Measurements from ENCODE around the gene TREML1.

DNA sequence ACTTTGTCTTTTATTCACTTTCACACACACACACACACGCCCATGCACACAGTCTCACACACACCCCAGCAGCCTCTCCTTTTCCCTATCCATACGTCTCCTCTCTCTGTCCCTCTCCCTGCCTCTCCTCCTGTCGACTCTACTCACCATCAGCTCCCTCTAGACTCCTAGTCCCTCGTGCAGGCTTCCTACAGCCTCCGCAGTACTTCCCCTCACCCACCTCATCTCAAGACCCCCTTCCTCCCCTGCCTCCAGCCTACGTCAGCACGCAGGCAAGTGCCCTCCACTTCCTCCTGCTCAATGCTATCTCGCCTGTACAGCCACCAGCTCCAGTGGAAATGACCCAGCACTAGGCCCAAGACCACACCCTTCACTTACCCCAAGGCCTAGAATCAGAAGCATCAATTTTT is 47.6 kb upstream of the TREML1 start:
- TF ChIP-seq, protein P1, sequence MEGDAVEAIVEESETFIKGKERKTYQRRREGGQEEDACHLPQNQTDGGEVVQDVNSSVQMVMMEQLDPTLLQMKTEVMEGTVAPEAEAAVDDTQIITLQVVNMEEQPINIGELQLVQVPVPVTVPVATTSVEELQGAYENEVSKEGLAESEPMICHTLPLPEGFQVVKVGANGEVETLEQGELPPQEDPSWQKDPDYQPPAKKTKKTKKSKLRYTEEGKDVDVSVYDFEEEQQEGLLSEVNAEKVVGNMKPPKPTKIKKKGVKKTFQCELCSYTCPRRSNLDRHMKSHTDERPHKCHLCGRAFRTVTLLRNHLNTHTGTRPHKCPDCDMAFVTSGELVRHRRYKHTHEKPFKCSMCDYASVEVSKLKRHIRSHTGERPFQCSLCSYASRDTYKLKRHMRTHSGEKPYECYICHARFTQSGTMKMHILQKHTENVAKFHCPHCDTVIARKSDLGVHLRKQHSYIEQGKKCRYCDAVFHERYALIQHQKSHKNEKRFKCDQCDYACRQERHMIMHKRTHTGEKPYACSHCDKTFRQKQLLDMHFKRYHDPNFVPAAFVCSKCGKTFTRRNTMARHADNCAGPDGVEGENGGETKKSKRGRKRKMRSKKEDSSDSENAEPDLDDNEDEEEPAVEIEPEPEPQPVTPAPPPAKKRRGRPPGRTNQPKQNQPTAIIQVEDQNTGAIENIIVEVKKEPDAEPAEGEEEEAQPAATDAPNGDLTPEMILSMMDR (IDR thresholded peaks at IDR 0.05), result no peak
- no peak for TF ChIP-seq TEAD4 (IDR thresholded peaks at IDR 0.05; ENCODE audit: borderline replicate concordance, insufficient read depth)
- TF ChIP-seq, protein P2, sequence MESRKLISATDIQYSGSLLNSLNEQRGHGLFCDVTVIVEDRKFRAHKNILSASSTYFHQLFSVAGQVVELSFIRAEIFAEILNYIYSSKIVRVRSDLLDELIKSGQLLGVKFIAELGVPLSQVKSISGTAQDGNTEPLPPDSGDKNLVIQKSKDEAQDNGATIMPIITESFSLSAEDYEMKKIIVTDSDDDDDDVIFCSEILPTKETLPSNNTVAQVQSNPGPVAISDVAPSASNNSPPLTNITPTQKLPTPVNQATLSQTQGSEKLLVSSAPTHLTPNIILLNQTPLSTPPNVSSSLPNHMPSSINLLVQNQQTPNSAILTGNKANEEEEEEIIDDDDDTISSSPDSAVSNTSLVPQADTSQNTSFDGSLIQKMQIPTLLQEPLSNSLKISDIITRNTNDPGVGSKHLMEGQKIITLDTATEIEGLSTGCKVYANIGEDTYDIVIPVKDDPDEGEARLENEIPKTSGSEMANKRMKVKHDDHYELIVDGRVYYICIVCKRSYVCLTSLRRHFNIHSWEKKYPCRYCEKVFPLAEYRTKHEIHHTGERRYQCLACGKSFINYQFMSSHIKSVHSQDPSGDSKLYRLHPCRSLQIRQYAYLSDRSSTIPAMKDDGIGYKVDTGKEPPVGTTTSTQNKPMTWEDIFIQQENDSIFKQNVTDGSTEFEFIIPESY (IDR thresholded peaks at IDR 0.05; ENCODE audit: borderline replicate concordance, low read depth), result no peak
- no peak for TF ChIP-seq YY1 (IDR thresholded peaks at IDR 0.05; ENCODE audit: low read depth)
- no peak for TF ChIP-seq RFX5 (IDR thresholded peaks at IDR 0.05; ENCODE audit: low read length)
- no peak for TF ChIP-seq RCOR1 (IDR thresholded peaks at IDR 0.05; ENCODE audit: low read length)
- TF ChIP-seq, protein P3, sequence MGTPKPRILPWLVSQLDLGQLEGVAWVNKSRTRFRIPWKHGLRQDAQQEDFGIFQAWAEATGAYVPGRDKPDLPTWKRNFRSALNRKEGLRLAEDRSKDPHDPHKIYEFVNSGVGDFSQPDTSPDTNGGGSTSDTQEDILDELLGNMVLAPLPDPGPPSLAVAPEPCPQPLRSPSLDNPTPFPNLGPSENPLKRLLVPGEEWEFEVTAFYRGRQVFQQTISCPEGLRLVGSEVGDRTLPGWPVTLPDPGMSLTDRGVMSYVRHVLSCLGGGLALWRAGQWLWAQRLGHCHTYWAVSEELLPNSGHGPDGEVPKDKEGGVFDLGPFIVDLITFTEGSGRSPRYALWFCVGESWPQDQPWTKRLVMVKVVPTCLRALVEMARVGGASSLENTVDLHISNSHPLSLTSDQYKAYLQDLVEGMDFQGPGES (IDR thresholded peaks at IDR 0.05; ENCODE audit: low read depth, low read length), result no peak
- TF ChIP-seq, protein P4, sequence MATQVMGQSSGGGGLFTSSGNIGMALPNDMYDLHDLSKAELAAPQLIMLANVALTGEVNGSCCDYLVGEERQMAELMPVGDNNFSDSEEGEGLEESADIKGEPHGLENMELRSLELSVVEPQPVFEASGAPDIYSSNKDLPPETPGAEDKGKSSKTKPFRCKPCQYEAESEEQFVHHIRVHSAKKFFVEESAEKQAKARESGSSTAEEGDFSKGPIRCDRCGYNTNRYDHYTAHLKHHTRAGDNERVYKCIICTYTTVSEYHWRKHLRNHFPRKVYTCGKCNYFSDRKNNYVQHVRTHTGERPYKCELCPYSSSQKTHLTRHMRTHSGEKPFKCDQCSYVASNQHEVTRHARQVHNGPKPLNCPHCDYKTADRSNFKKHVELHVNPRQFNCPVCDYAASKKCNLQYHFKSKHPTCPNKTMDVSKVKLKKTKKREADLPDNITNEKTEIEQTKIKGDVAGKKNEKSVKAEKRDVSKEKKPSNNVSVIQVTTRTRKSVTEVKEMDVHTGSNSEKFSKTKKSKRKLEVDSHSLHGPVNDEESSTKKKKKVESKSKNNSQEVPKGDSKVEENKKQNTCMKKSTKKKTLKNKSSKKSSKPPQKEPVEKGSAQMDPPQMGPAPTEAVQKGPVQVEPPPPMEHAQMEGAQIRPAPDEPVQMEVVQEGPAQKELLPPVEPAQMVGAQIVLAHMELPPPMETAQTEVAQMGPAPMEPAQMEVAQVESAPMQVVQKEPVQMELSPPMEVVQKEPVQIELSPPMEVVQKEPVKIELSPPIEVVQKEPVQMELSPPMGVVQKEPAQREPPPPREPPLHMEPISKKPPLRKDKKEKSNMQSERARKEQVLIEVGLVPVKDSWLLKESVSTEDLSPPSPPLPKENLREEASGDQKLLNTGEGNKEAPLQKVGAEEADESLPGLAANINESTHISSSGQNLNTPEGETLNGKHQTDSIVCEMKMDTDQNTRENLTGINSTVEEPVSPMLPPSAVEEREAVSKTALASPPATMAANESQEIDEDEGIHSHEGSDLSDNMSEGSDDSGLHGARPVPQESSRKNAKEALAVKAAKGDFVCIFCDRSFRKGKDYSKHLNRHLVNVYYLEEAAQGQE (IDR thresholded peaks at IDR 0.05; ENCODE audit: low read depth, low read length), result no peak
- TF ChIP-seq POLR2AphosphoS5 (IDR thresholded peaks at IDR 0.05; ENCODE audit: low read depth, low read length), result no peak
- TF ChIP-seq MEF2A (IDR thresholded peaks at IDR 0.05; ENCODE audit: borderline replicate concordance, low read depth), result no peak
- TF ChIP-seq JUND (IDR thresholded peaks at IDR 0.05), result no peak
